Measurements from ENCODE around the gene STX8. TPM values are rescaled to one million over a fixed set of nuclear protein-coding genes. Genes with fewer than 3 reads are reported as not detected.

The STX8 gene
- polyA plus RNA-seq, 1 of the 3 experiments (the other 2 are of a cell fraction) = 51.3 TPM

- Histone ChIP-seq H2AFZ (ENCODE audit: low read depth) (no peak overlapping the region), H3K9ac (no peak overlapping the region), H3K4me1 (ENCODE audit: control insufficient read depth in 1 of 2, insufficient read depth in 2 of 2, low read depth in 1 of 2, low read length in 1 of 2) (no peaks in the 10 kb centered on the region), H3F3A (replicated peaks; ENCODE audit: insufficient read depth) (no peaks in the 10 kb centered on the region), H3K9me3 (no peaks in the 10 kb centered on the region), H3K27ac (ENCODE audit: low read depth in 2 of 2, low read length in 1 of 2) (no peak overlapping the region), H3K79me2 (ENCODE audit: insufficient read depth) (no peaks in the 10 kb centered on the region), H3K27me3 (ENCODE audit: insufficient read depth) (no peaks in the 10 kb centered on the region), H3K36me3 (replicated peaks in 1 of 2; ENCODE audit: control insufficient read depth in 1 of 2, insufficient read depth in 2 of 2, low read length in 1 of 2) (peaks cover 2 to 11% of the 10 kb centered on the region in 2 experiments), H4K20me1 (ENCODE audit: insufficient read depth) (no peaks in the 10 kb centered on the region), H3K9me2 (no peaks in the 10 kb centered on the region), H3K4me3 (ENCODE audit: low read depth in 2 of 2, low read length in 1 of 2) (no peak overlapping the region), H3K4me2 (no peak overlapping the region)
- ChIA-PET CTCF (interaction anchor here (1.0 kb wide), 1 partner anchor 26 kb away, joined by 3 read pairs; no protein-coding TSS in a partner anchor), POLR2A (no interaction called here)
- TF ChIP-seq RFX5 (IDR thresholded peaks at IDR 0.05; ENCODE audit: low read length) = no peak
- no peak for DNase-seq
- WGBS (ENCODE audit: low lambda C conversion rate) = 90% methylated on average over 2 of the region's 2 CpGs
These were observed 26.4 kb downstream of the STX8 start for GRCh38 chr17:9549215-9549614.

GRCh38 chr17:9544221-9544620 lies 31.4 kb downstream of the STX8 start:
- no peaks in the 10 kb centered on the region for H3K9me3 ChIP-seq
- CTCF ChIA-PET = no interaction called here
- H3F3A ChIP-seq (replicated peaks; ENCODE audit: insufficient read depth) = no peaks in the 10 kb centered on the region
- no peak overlapping the region for H3K4me3 ChIP-seq (ENCODE audit: low read depth in 2 of 2, low read length in 1 of 2)
- no peaks in the 10 kb centered on the region for H3K79me2 ChIP-seq (ENCODE audit: insufficient read depth)
- H3K36me3 ChIP-seq (replicated peaks in 1 of 2; ENCODE audit: control insufficient read depth in 1 of 2, insufficient read depth in 2 of 2, low read length in 1 of 2) = no peaks in the 10 kb centered on the region
- WGBS (ENCODE audit: low lambda C conversion rate) = 95% methylated on average over 7 of the region's 7 CpGs
- H3K9ac ChIP-seq = no peak overlapping the region
- TF ChIP-seq MAX (IDR thresholded peaks at IDR 0.05; ENCODE audit: low read depth) = no peak
- no peak for TF ChIP-seq RCOR1 (IDR thresholded peaks at IDR 0.05; ENCODE audit: low read length)
- TF ChIP-seq MXI1 (IDR thresholded peaks at IDR 0.05; ENCODE audit: low read depth, low read length) = no peak
- TF ChIP-seq REST (IDR thresholded peaks at IDR 0.05; ENCODE audit: low read depth, low read length) = no peak
- TF ChIP-seq NFIC (IDR thresholded peaks at IDR 0.05; ENCODE audit: borderline replicate concordance) = no peak
- no peak for TF ChIP-seq ELF1 (IDR thresholded peaks at IDR 0.05)
- TF ChIP-seq RXRA (IDR thresholded peaks at IDR 0.05; ENCODE audit: borderline replicate concordance, low read depth) = no peak
- no peak for TF ChIP-seq GATA2 (CRISPR knock-in tag; IDR thresholded peaks at IDR 0.05)
- TF ChIP-seq FOXJ3 (CRISPR knock-in tag; IDR thresholded peaks at IDR 0.05) = no peak
- TF ChIP-seq TEAD4 (IDR thresholded peaks at IDR 0.05; ENCODE audit: borderline replicate concordance, insufficient read depth) = no peak
- TF ChIP-seq CTCF (IDR thresholded peaks at IDR 0.05) = no peak
- no peak for TF ChIP-seq POLR2AphosphoS5 (IDR thresholded peaks at IDR 0.05; ENCODE audit: low read depth, low read length)
- no peak for TF ChIP-seq NRF1 (IDR thresholded peaks at IDR 0.05; ENCODE audit: low read depth, low read length)
- TF ChIP-seq JUND (IDR thresholded peaks at IDR 0.05) = no peak
- no peak for TF ChIP-seq PBX3 (IDR thresholded peaks at IDR 0.05)
- TF ChIP-seq RAD21 (IDR thresholded peaks at IDR 0.05; ENCODE audit: low read length) = no peak
- no peak for TF ChIP-seq USF1 (IDR thresholded peaks at IDR 0.05; ENCODE audit: borderline replicate concordance, low read depth)
- no peak for TF ChIP-seq SMC3 (IDR thresholded peaks at IDR 0.05; ENCODE audit: low read depth, low read length)
- no peak overlapping the region for H3K4me2 ChIP-seq
- no peaks in the 10 kb centered on the region for H3K27me3 ChIP-seq (ENCODE audit: insufficient read depth)
- POLR2A ChIA-PET = no interaction called here
- no peaks in the 10 kb centered on the region for H3K4me1 ChIP-seq (ENCODE audit: control insufficient read depth in 1 of 2, insufficient read depth in 2 of 2, low read depth in 1 of 2, low read length in 1 of 2)
- H3K9me2 ChIP-seq = no peaks in the 10 kb centered on the region
- DNase-seq = no peak
- H4K20me1 ChIP-seq (ENCODE audit: insufficient read depth) = no peaks in the 10 kb centered on the region
- H2AFZ ChIP-seq (ENCODE audit: low read depth) = no peak overlapping the region
- H3K27ac ChIP-seq (ENCODE audit: low read depth in 2 of 2, low read length in 1 of 2) = no peak overlapping the region

Data from SK-N-SH (cell line).